T-helper 2 cell (primary cell): ENCODE measurements around the gene FFAR1.

Source experiments
- DNase-seq, 5 experiments: peaks; one replicate each; pipeline versions ENCODE4 v3.0.0 to v3.0.0-alpha.2; 2012 to 2022
- total RNA-seq, 2 donors: gene quantifications; one replicate each; lab custom pipeline; 2026; lab: John Stamatoyannopoulos, UW

Gene FFAR1
- 0 to 1.2 reads per million in 2 donors for total RNA-seq

GRCh38 chr19:35347171-35347929 lies at the start of gene FFAR1:
TSS of gene FFAR1 (plus strand) at chr19:35347902. CDS start at chr19:35351552, 3,650 bp downstream.
- DNase-seq: peak in 3 of 5 experiments; percentile 30 to 70 (median 44)

- peak in 1 of 5 experiments; percentile 21 for DNase-seq
Measured at GRCh38 chr19:35297922-35298321, 49.8 kb upstream of the FFAR1 start.

GRCh38 chr19:35298561-35298972 lies 49.1 kb upstream of the FFAR1 start:
- peak in 1 of 5 experiments; percentile 30 for DNase-seq

- no peak for DNase-seq
Measured at GRCh38 chr19:35299523-35300338, 48.0 kb upstream of the FFAR1 start.

- DNase-seq: no peak
Measured at GRCh38 chr19:35300339-35300649, 47.4 kb upstream of the FFAR1 start.

GRCh38 chr19:35301961-35302360 lies 45.7 kb upstream of the FFAR1 start:
- no peak for DNase-seq

- no peak for DNase-seq
Measured at GRCh38 chr19:35302446-35302845, 45.3 kb upstream of the FFAR1 start.

GRCh38 chr19:35303357-35303915 lies 44.3 kb upstream of the FFAR1 start:
- no peak for DNase-seq

- no peak for DNase-seq
Measured at GRCh38 chr19:35304036-35304435, 43.7 kb upstream of the FFAR1 start.

- DNase-seq: no peak
Measured at GRCh38 chr19:35305181-35305580, 42.5 kb upstream of the FFAR1 start.

- DNase-seq: no peak
Measured at GRCh38 chr19:35306473-35307246, 41.0 kb upstream of the FFAR1 start.

- no peak for DNase-seq
Measured at GRCh38 chr19:35307931-35308330, 39.8 kb upstream of the FFAR1 start.

- no peak for DNase-seq
Measured at GRCh38 chr19:35308910-35309309, 38.8 kb upstream of the FFAR1 start.

GRCh38 chr19:35309481-35310279 lies 38.0 kb upstream of the FFAR1 start:
- DNase-seq: no peak

GRCh38 chr19:35310331-35310730 lies 37.4 kb upstream of the FFAR1 start:
- peak in 1 of 5 experiments; percentile 33 for DNase-seq

GRCh38 chr19:35310811-35311465 lies 36.8 kb upstream of the FFAR1 start:
- no peak for DNase-seq

GRCh38 chr19:35311901-35312665 lies 35.6 kb upstream of the FFAR1 start:
- no peak for DNase-seq

GRCh38 chr19:35313587-35313986 lies 34.1 kb upstream of the FFAR1 start:
- no peak for DNase-seq

- no peak for DNase-seq
Measured at GRCh38 chr19:35314031-35314430, 33.7 kb upstream of the FFAR1 start.

- no peak for DNase-seq
Measured at GRCh38 chr19:35314858-35315470, 32.7 kb upstream of the FFAR1 start.
